ENCODE measurements around the gene RUNX3. TPM values are rescaled to one million over a fixed set of nuclear protein-coding genes. Genes with fewer than 3 reads are reported as not detected.

The RUNX3 gene
- total and polyA plus RNA-seq, 2 donors from 2014 or later, result 0.47 to 7.9 TPM

DNA sequence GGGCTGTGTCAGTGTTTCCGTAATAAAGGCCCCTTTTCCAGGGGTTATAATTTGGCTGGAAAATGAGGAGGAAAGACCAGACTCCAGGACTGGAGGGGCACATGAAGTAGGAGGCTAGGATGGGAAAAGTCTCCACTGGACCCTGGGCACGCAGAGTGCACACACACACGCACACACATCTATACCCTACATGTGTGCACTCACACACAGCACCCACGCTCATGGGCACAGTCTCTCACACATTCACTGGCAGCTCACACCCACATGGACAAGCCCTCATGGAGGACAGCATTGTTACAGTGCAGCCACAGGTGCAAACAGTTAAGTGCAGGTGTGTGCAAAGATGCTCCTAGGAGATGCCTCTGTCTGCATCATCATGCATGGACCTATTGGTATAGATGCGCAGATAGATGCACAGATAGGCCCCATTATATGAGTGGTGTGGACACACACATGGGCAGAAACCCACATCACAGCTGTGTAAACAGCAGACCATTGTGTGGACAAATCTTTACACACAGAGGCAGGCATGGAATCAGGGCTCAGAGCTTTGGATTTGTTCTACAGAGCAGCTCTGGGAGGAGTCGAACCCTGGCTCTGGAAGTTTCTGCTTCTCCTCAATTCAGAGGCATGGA is 9.1 kb upstream of the RUNX3 start:
- H3K4me1 ChIP-seq (ENCODE audit: control insufficient read depth in 2 of 3, insufficient read depth in 2 of 3, low read depth in 1 of 3, low read length in 3 of 3), result no peaks in the 10 kb centered on the region
- H3K27me3 ChIP-seq (ENCODE audit: control insufficient read depth, insufficient read depth, low read length), result peaks cover 15% of the 10 kb centered on the region
- H3K36me3 ChIP-seq (ENCODE audit: control insufficient read depth in 2 of 3, insufficient read depth in 3 of 3, low read length in 3 of 3), result no peaks in the 10 kb centered on the region
- H3K9ac ChIP-seq (ENCODE audit: low read length in 3 of 3), result no peak overlapping the region
- no peaks in the 10 kb centered on the region for H3K9me3 ChIP-seq (ENCODE audit: control insufficient read depth in 2 of 3, insufficient read depth in 1 of 3, low read length in 3 of 3)
- no peak overlapping the region for H3K27ac ChIP-seq (ENCODE audit: low read depth in 2 of 2, low read length in 2 of 2)
- intact Hi-C loops (cut with DNase I), result no loop called here
- DNase-seq (no peak), FAIRE-seq (no peak)
- TF ChIP-seq, protein P1, sequence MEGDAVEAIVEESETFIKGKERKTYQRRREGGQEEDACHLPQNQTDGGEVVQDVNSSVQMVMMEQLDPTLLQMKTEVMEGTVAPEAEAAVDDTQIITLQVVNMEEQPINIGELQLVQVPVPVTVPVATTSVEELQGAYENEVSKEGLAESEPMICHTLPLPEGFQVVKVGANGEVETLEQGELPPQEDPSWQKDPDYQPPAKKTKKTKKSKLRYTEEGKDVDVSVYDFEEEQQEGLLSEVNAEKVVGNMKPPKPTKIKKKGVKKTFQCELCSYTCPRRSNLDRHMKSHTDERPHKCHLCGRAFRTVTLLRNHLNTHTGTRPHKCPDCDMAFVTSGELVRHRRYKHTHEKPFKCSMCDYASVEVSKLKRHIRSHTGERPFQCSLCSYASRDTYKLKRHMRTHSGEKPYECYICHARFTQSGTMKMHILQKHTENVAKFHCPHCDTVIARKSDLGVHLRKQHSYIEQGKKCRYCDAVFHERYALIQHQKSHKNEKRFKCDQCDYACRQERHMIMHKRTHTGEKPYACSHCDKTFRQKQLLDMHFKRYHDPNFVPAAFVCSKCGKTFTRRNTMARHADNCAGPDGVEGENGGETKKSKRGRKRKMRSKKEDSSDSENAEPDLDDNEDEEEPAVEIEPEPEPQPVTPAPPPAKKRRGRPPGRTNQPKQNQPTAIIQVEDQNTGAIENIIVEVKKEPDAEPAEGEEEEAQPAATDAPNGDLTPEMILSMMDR (IDR thresholded peaks at IDR 0.05; ENCODE audit: borderline replicate concordance, extremely low read depth, insufficient read depth), result no peak
- no peak overlapping the region for H3K4me3 ChIP-seq (ENCODE audit: low read length in 3 of 3)

DNA sequence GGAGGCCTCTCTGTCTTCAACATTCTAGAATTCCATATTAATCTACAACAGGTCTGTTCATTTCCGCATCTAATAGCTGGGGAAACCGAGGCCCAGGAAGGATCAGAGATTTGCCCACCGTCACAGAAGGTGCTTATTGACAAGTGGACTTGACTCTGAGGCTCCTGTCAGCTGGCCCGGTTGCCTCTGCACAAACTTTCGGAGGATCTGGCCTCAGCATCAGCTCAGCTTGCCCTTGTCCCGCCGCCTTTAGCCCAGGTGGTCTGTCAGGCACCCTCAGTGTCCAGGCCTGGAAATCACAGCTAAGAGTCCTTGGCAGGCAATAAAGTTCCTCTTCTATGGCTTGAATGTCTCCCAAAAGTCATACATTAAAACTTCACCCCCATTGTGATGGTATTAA is 8.2 kb upstream of the RUNX3 start:
- DNase-seq, result no peak
- H3K4me3 ChIP-seq (ENCODE audit: low read length in 3 of 3), result no peak overlapping the region
- peaks cover 22% of the 10 kb centered on the region for H3K27me3 ChIP-seq (ENCODE audit: control insufficient read depth, insufficient read depth, low read length)
- intact Hi-C loops (cut with DNase I), result no loop called here
- H3K36me3 ChIP-seq (ENCODE audit: control insufficient read depth in 2 of 3, insufficient read depth in 3 of 3, low read length in 3 of 3), result no peaks in the 10 kb centered on the region
- TF ChIP-seq, protein P1 (IDR thresholded peaks at IDR 0.05; ENCODE audit: borderline replicate concordance, extremely low read depth, insufficient read depth), result no peak
- FAIRE-seq, result no peak
- H3K27ac ChIP-seq (ENCODE audit: low read depth in 2 of 2, low read length in 2 of 2), result no peak overlapping the region
- no peaks in the 10 kb centered on the region for H3K9me3 ChIP-seq (ENCODE audit: control insufficient read depth in 2 of 3, insufficient read depth in 1 of 3, low read length in 3 of 3)
- H3K4me1 ChIP-seq (ENCODE audit: control insufficient read depth in 2 of 3, insufficient read depth in 2 of 3, low read depth in 1 of 3, low read length in 3 of 3), result no peaks in the 10 kb centered on the region
- H3K9ac ChIP-seq (ENCODE audit: low read length in 3 of 3), result no peak overlapping the region

DNA sequence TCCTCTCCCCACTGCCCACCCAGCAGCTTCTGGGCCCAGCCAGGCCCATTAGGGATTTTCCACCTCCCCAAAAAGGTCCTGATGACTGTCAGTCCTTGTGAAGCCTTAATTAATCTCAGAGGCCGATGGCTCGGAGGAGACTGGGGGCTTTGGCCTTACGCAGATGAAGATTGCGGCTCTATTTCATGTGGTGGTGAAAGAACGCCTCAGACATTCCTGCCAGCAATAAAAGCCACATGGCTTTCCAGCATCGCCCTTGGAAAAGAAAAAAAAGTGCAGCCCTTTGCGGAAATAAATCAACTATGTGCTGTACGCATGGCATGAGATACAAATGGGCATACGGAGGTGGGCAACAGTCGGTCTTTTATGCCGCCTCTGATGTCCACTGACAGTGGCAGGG is 6.6 kb upstream of the RUNX3 start:
- peaks cover 0 to 4% (median 0%) of the 10 kb centered on the region in 3 donors for H3K4me1 ChIP-seq (ENCODE audit: control insufficient read depth in 2 of 3, insufficient read depth in 2 of 3, low read depth in 1 of 3, low read length in 3 of 3)
- H3K27ac ChIP-seq (ENCODE audit: low read depth in 2 of 2, low read length in 2 of 2), result no peak overlapping the region
- H3K4me3 ChIP-seq (ENCODE audit: low read length in 3 of 3), result no peak overlapping the region
- DNase-seq, result no peak
- H3K36me3 ChIP-seq (ENCODE audit: control insufficient read depth in 2 of 3, insufficient read depth in 3 of 3, low read length in 3 of 3), result no peaks in the 10 kb centered on the region
- TF ChIP-seq, protein P1 (IDR thresholded peaks at IDR 0.05; ENCODE audit: borderline replicate concordance, extremely low read depth, insufficient read depth), result no peak
- H3K27me3 ChIP-seq (ENCODE audit: control insufficient read depth, insufficient read depth, low read length), result peaks cover 34% of the 10 kb centered on the region
- no peak overlapping the region for H3K9ac ChIP-seq (ENCODE audit: low read length in 3 of 3)
- H3K9me3 ChIP-seq (ENCODE audit: control insufficient read depth in 2 of 3, insufficient read depth in 1 of 3, low read length in 3 of 3), result no peaks in the 10 kb centered on the region
- intact Hi-C loops (cut with DNase I), result no loop called here
- no peak for FAIRE-seq
